WTC11 (cell line): ENCODE data around the gene HOXA9. TPM values are rescaled to one million over a fixed set of nuclear protein-coding genes. Genes with fewer than 3 reads are reported as not detected.

Experiments
- ATAC-seq: fragments of 200-7000 bp; cut with Tn5 transposase; 2 replicates; pipeline ENCODE4 v1.10.0; 2021; ENCODE audit warnings: mild to moderate bottlenecking, moderate library complexity
- CTCF ChIA-PET: fragments of 300-600 bp; sonication (Branson Sonifier 250); formaldehyde crosslinking; loops from one replicate; lab custom pipeline; 2021; ENCODE audit warnings: antibody characterized with exemption; lab: Charles Lee
- POLR2A ChIA-PET: fragments of 350-600 bp; sonication (Branson Sonifier 250); formaldehyde crosslinking; loops from one replicate; lab custom pipeline; 2021; ENCODE audit warnings: antibody characterized with exemption; lab: Charles Lee
- DNase-seq: peaks from one replicate; pipeline ENCODE4 v3.0.0; 2021; ENCODE audit warnings: low spot score
- H3K27ac Mint-ChIP-seq: 2 replicates; pipeline ENCODE4 v1.8.0; 2021; ENCODE audit warnings: mixed read lengths
- H3K27me3 Mint-ChIP-seq: 2 replicates; pipeline ENCODE4 v1.8.0; 2021; ENCODE audit warnings: low read depth, mild to moderate bottlenecking, moderate library complexity, mixed read lengths
- H3K36me3 Mint-ChIP-seq: 2 replicates; pipeline ENCODE4 v1.8.0; 2021; ENCODE audit warnings: mixed read lengths
- H3K4me1 Mint-ChIP-seq: 2 replicates; pipeline ENCODE4 v1.8.0; 2022; ENCODE audit warnings: mixed read lengths
- H3K4me3 Mint-ChIP-seq: 2 replicates; pipeline ENCODE4 v1.8.0; 2021; ENCODE audit warnings: mild to moderate bottlenecking, moderate library complexity, mixed read lengths
- H3K9me3 Mint-ChIP-seq: 2 replicates; pipeline ENCODE4 v1.8.0; 2021; ENCODE audit warnings: mixed read lengths
- AFF4 ChIP-seq: sonication (generic); formaldehyde crosslinking; IDR thresholded peaks from 2 replicates; pipeline ENCODE4 v1.8.1; 2023; ENCODE audit warnings: mild to moderate bottlenecking, missing genetic modification reagents, borderline replicate concordance
- ATF1 ChIP-seq: sonication (generic); formaldehyde crosslinking; IDR thresholded peaks from 2 replicates; pipeline ENCODE4 v1.8.1; 2023; ENCODE audit warnings: mild to moderate bottlenecking, moderate library complexity, missing genetic modification reagents
- CTCF ChIP-seq: fragments of 200-600 bp; IDR thresholded peaks from 2 replicates; pipeline ENCODE4 v1.8.0; 2022; ENCODE audit warnings: antibody characterized with exemption
- ELF4 ChIP-seq: sonication (generic); formaldehyde crosslinking; IDR thresholded peaks from 2 replicates; pipeline ENCODE4 v1.8.1; 2022; ENCODE audit warnings: low read depth, mild to moderate bottlenecking, moderate library complexity, missing genetic modification reagents
- EMX1 ChIP-seq: fragments of 250-450 bp; sonication (Bioruptor Pico); IDR thresholded peaks from 2 replicates; pipeline ENCODE4 v1.8.0; 2021; ENCODE audit warnings: mild to moderate bottlenecking
- FOXJ3 ChIP-seq: sonication (generic); formaldehyde crosslinking; IDR thresholded peaks from 2 replicates; pipeline ENCODE4 v1.9.0; 2021; ENCODE audit warnings: missing genetic modification reagents, mild to moderate bottlenecking, borderline replicate concordance
- MAX ChIP-seq: sonication (generic); formaldehyde crosslinking; IDR thresholded peaks from 2 replicates; pipeline ENCODE4 v1.8.0; 2022; ENCODE audit warnings: mild to moderate bottlenecking, missing genetic modification reagents
- MYBL2 ChIP-seq: sonication (generic); formaldehyde crosslinking; IDR thresholded peaks from 2 replicates; pipeline ENCODE4 v1.8.1; 2023; ENCODE audit warnings: mild to moderate bottlenecking, moderate library complexity, missing genetic modification reagents
- OVOL2 ChIP-seq: fragments of 250-450 bp; sonication (Bioruptor Pico); IDR thresholded peaks from 2 replicates; pipeline ENCODE4 v1.9.0; 2021; ENCODE audit warnings: mild to moderate bottlenecking, borderline replicate concordance
- PRRX2 ChIP-seq: fragments of 250-450 bp; sonication (Bioruptor Pico); IDR thresholded peaks from 2 replicates; pipeline ENCODE4 v1.8.0; 2021; ENCODE audit warnings: mild to moderate bottlenecking
- SOX15 ChIP-seq: fragments of 250-450 bp; sonication (Bioruptor Pico); IDR thresholded peaks from 2 replicates; pipeline ENCODE4 v1.9.0; 2021; ENCODE audit warnings: mild to moderate bottlenecking
- SP1 ChIP-seq: sonication (generic); formaldehyde crosslinking; conservative IDR thresholded peaks from 2 replicates; pipeline ENCODE4 v1.8.1; 2022; ENCODE audit warnings: missing genetic modification reagents
- STAT6 ChIP-seq: sonication (generic); formaldehyde crosslinking; conservative IDR thresholded peaks from 2 replicates; pipeline ENCODE4 v1.8.1; 2023; ENCODE audit warnings: mild to moderate bottlenecking, low read depth, missing genetic modification reagents, moderate library complexity
- TEAD1 ChIP-seq: sonication (generic); formaldehyde crosslinking; IDR thresholded peaks from 2 replicates; pipeline ENCODE4 v1.8.0; 2022; ENCODE audit warnings: mild to moderate bottlenecking, missing genetic modification reagents
- USF1 ChIP-seq: sonication (generic); formaldehyde crosslinking; IDR thresholded peaks from 2 replicates; pipeline ENCODE4 v1.8.0; 2022; ENCODE audit warnings: mild to moderate bottlenecking, missing genetic modification reagents
- ZBTB43 ChIP-seq: sonication (generic); formaldehyde crosslinking; IDR thresholded peaks from 2 replicates; pipeline ENCODE4 v1.8.1; 2023; ENCODE audit warnings: mild to moderate bottlenecking, missing genetic modification reagents
- ZNF121 ChIP-seq: sonication (generic); formaldehyde crosslinking; IDR thresholded peaks from 2 replicates; pipeline ENCODE4 v1.8.0; 2023; ENCODE audit warnings: missing genetic modification reagents
- ZNF317 ChIP-seq: sonication (generic); formaldehyde crosslinking; IDR thresholded peaks from 2 replicates; pipeline ENCODE4 v1.8.1; 2023; ENCODE audit warnings: low read depth, mild to moderate bottlenecking, moderate library complexity, missing genetic modification reagents, borderline replicate concordance
- ZNF671 ChIP-seq: fragments of 250-450 bp; sonication (Bioruptor Pico); IDR thresholded peaks from 2 replicates; pipeline ENCODE4 v1.8.0; 2021; ENCODE audit warnings: mild to moderate bottlenecking
- total RNA-seq: library from RNA; stranded (reverse); gene quantifications from 3 replicates; pipeline ENCODE4 v1.2.3, GENCODE V29; 2021

HOXA9 gene
- total RNA-seq, 1 experiment from 2014 or later, result not detected

GRCh38 chr7:27211084-27211446 lies 45.7 kb upstream of the HOXA9 start:
- TF ChIP-seq AFF4 (no peak), PRRX2 (no peak)
- H3K4me3 Mint-ChIP-seq, result no peak overlapping the region
- no peak for DNase-seq
- H3K9me3 Mint-ChIP-seq, result no peaks in the 10 kb centered on the region
- peaks cover 30% of the 10 kb centered on the region for H3K4me1 Mint-ChIP-seq
- H3K36me3 Mint-ChIP-seq, result no peaks in the 10 kb centered on the region
- POLR2A ChIA-PET, result no interaction called here
- no peak for ATAC-seq
- no peak overlapping the region for H3K27ac Mint-ChIP-seq
- CTCF ChIA-PET, result interaction anchor here (0.5 to 3.5 kb wide), 13 partner anchors 12 to 841 kb away, joined by 3 to 23 read pairs (median 6); no protein-coding TSS in a partner anchor
- peaks cover 100% of the 10 kb centered on the region for H3K27me3 Mint-ChIP-seq

- Mint-ChIP-seq H3K27ac (no peak overlapping the region), H3K27me3 (peaks cover 100% of the 10 kb centered on the region), H3K4me3 (no peak overlapping the region; the same call in 1 of the 2 replicates), H3K36me3 (no peaks in the 10 kb centered on the region), H3K9me3 (no peaks in the 10 kb centered on the region), H3K4me1 (peaks cover 31% of the 10 kb centered on the region)
- ATAC-seq, result peak; percentile 71
- TF ChIP-seq ZNF317 (CRISPR knock-in tag) (no peak), ZNF671 (CRISPR knock-in tag) (no peak), SP1 (0 out of 2 replicates have a peak, but pooled peaks have one; percentile 28), USF1 (CRISPR knock-in tag) (no peak), FOXJ3 (CRISPR knock-in tag) (no peak), EMX1 (CRISPR knock-in tag) (no peak), TEAD1 (CRISPR knock-in tag) (no peak), SOX15 (CRISPR knock-in tag) (no peak), ZNF121 (CRISPR knock-in tag) (no peak), CTCF (peak; percentile 68), PRRX2 (no peak)
- ChIA-PET POLR2A (no interaction called here), CTCF (interaction anchor here (0.5 to 3.5 kb wide), 16 partner anchors 13 to 841 kb away, joined by 3 to 23 read pairs (median 6); no protein-coding TSS in a partner anchor)
- DNase-seq, result peak; percentile 82
Measured at GRCh38 chr7:27210441-27211083, 45.2 kb upstream of the HOXA9 start.

GRCh38 chr7:27209933-27210440 lies 44.6 kb upstream of the HOXA9 start:
- DNase-seq (no peak), ATAC-seq (no peak; the same call in 1 of the 2 replicates)
- CTCF ChIA-PET, result interaction anchor here (1.0 to 3.5 kb wide), 13 partner anchors 11 to 564 kb away, joined by 3 to 23 read pairs (median 6); partner anchors contain the start of gene HOXA13
- Mint-ChIP-seq H3K27ac (no peak overlapping the region), H3K4me1 (peaks cover 31% of the 10 kb centered on the region), H3K36me3 (no peaks in the 10 kb centered on the region), H3K27me3 (peaks cover 100% of the 10 kb centered on the region), H3K9me3 (no peaks in the 10 kb centered on the region), H3K4me3 (no peak overlapping the region)
- POLR2A ChIA-PET, result no interaction called here
- TF ChIP-seq ELF4 (CRISPR knock-in tag) (no peak), ATF1 (CRISPR knock-in tag) (no peak), OVOL2 (no peak), STAT6 (CRISPR knock-in tag) (no peak), ZNF317 (CRISPR knock-in tag) (no peak), MYBL2 (CRISPR knock-in tag) (no peak), EMX1 (CRISPR knock-in tag) (no peak), MAX (CRISPR knock-in tag) (no peak), ZBTB43 (CRISPR knock-in tag) (no peak)
